ENCODE data around the gene RHOF. TPM values are rescaled to one million over a fixed set of nuclear protein-coding genes. Genes with fewer than 3 reads are reported as not detected.

The RHOF gene
- total and polyA plus RNA-seq, 2 donors (not counting 1 experiment from before 2014, with no cell fraction given), result 2.3 to 6.8 TPM

GRCh38 chr12:121816925-121817647, 23.6 kb upstream of the RHOF start:
- TF ChIP-seq EZH2 (IDR thresholded peaks at IDR 0.05; ENCODE audit: low read length, missing control alignments) (no peak), CTCF (conservative IDR thresholded peaks at IDR 0.05 in 1 of 2, IDR thresholded peaks at IDR 0.05 in 1 of 2; ENCODE audit: low read depth in 1 of 2, low read length in 2 of 2) (no peak)
- no peak for DNase-seq (ENCODE audit: low read depth in 2 of 2)
- Histone ChIP-seq H3K79me2 (ENCODE audit: control insufficient read depth, insufficient read depth, low read length) (peaks cover 35% of the 10 kb centered on the region), H3K4me1 (ENCODE audit: control insufficient read depth, extremely low read depth, insufficient read depth, low read length) (no peaks in the 10 kb centered on the region), H2AFZ (ENCODE audit: low read length) (no peak overlapping the region), H3K27me3 (ENCODE audit: control insufficient read depth, insufficient read depth, low read length) (no peaks in the 10 kb centered on the region), H3K27ac (ENCODE audit: insufficient read depth, low read length) (no peak overlapping the region), H3K9ac (ENCODE audit: insufficient read depth, low read length) (no peak overlapping the region), H3K4me3 (replicated peaks in 1 of 4; ENCODE audit: control extremely low read depth in 1 of 4, insufficient read depth in 1 of 4, low read depth in 3 of 4, low read length in 4 of 4) (no peak overlapping the region), H4K20me1 (ENCODE audit: control insufficient read depth, extremely low read depth, insufficient read depth, low read length) (no peaks in the 10 kb centered on the region), H3K36me3 (ENCODE audit: control insufficient read depth, insufficient read depth, low read length) (peaks cover 44% of the 10 kb centered on the region), H3K9me3 (ENCODE audit: control insufficient read depth, insufficient read depth, low read depth, low read length) (no peaks in the 10 kb centered on the region), H3K4me2 (ENCODE audit: extremely low read depth, insufficient read depth, low read length) (no peak overlapping the region)

- Histone ChIP-seq H4K20me1 (ENCODE audit: control insufficient read depth, extremely low read depth, insufficient read depth, low read length) (no peaks in the 10 kb centered on the region), H3K9me3 (ENCODE audit: control insufficient read depth, insufficient read depth, low read depth, low read length) (no peaks in the 10 kb centered on the region), H3K27ac (ENCODE audit: insufficient read depth, low read length) (no peak overlapping the region), H3K79me2 (ENCODE audit: control insufficient read depth, insufficient read depth, low read length) (peaks cover 52% of the 10 kb centered on the region), H3K27me3 (ENCODE audit: control insufficient read depth, insufficient read depth, low read length) (no peaks in the 10 kb centered on the region), H3K36me3 (ENCODE audit: control insufficient read depth, insufficient read depth, low read length) (peaks cover 47% of the 10 kb centered on the region), H3K4me2 (ENCODE audit: extremely low read depth, insufficient read depth, low read length) (no peak overlapping the region), H3K4me1 (ENCODE audit: control insufficient read depth, extremely low read depth, insufficient read depth, low read length) (peaks cover 10% of the 10 kb centered on the region), H3K4me3 (replicated peaks in 1 of 4; ENCODE audit: control extremely low read depth in 1 of 4, insufficient read depth in 1 of 4, low read depth in 3 of 4, low read length in 4 of 4) (no peak overlapping the region), H2AFZ (ENCODE audit: low read length) (no peak overlapping the region), H3K9ac (ENCODE audit: insufficient read depth, low read length) (no peak overlapping the region)
- no peak for TF ChIP-seq CTCF (conservative IDR thresholded peaks at IDR 0.05 in 1 of 2, IDR thresholded peaks at IDR 0.05 in 1 of 2; ENCODE audit: low read depth in 1 of 2, low read length in 2 of 2)
- no peak for TF ChIP-seq EZH2 (IDR thresholded peaks at IDR 0.05; ENCODE audit: low read length, missing control alignments)
- DNase-seq (ENCODE audit: low read depth in 2 of 2), result no peak
Measured at GRCh38 chr12:121815263-121815662, 21.8 kb upstream of the RHOF start.

GRCh38 chr12:121814429-121815119, 21.1 kb upstream of the RHOF start:
- no peak overlapping the region for H3K4me2 ChIP-seq (ENCODE audit: extremely low read depth, insufficient read depth, low read length)
- no peaks in the 10 kb centered on the region for H3K9me3 ChIP-seq (ENCODE audit: control insufficient read depth, insufficient read depth, low read depth, low read length)
- peaks cover 58% of the 10 kb centered on the region for H3K79me2 ChIP-seq (ENCODE audit: control insufficient read depth, insufficient read depth, low read length)
- no peaks in the 10 kb centered on the region for H4K20me1 ChIP-seq (ENCODE audit: control insufficient read depth, extremely low read depth, insufficient read depth, low read length)
- no peak overlapping the region for H3K27ac ChIP-seq (ENCODE audit: insufficient read depth, low read length)
- peaks cover 12% of the 10 kb centered on the region for H3K4me1 ChIP-seq (ENCODE audit: control insufficient read depth, extremely low read depth, insufficient read depth, low read length)
- H3K36me3 ChIP-seq (ENCODE audit: control insufficient read depth, insufficient read depth, low read length), result peaks cover 48% of the 10 kb centered on the region
- H3K27me3 ChIP-seq (ENCODE audit: control insufficient read depth, insufficient read depth, low read length), result no peaks in the 10 kb centered on the region
- no peak overlapping the region for H3K4me3 ChIP-seq (replicated peaks in 1 of 4; ENCODE audit: control extremely low read depth in 1 of 4, insufficient read depth in 1 of 4, low read depth in 3 of 4, low read length in 4 of 4)
- H2AFZ ChIP-seq (ENCODE audit: low read length), result no peak overlapping the region
- DNase-seq (ENCODE audit: low read depth in 2 of 2), result no peak
- no peak for TF ChIP-seq CTCF (conservative IDR thresholded peaks at IDR 0.05 in 1 of 2, IDR thresholded peaks at IDR 0.05 in 1 of 2; ENCODE audit: low read depth in 1 of 2, low read length in 2 of 2)
- TF ChIP-seq EZH2 (IDR thresholded peaks at IDR 0.05; ENCODE audit: low read length, missing control alignments), result no peak
- H3K9ac ChIP-seq (ENCODE audit: insufficient read depth, low read length), result no peak overlapping the region

All from fibroblast of lung (primary cell).